Measurements from ENCODE around the gene STOM.
"Not testable (repeated sequence)": the region's sequence is repeated elsewhere in the genome, so short reads cannot be mapped to it uniquely, and the experiment has no call there.

Gene STOM

GRCh38 chr9:121298689-121299466 lies 71.2 kb downstream of the STOM start:
- DNase-seq = no peak

- no peak for DNase-seq
These were observed 72.0 kb downstream of the STOM start for GRCh38 chr9:121298016-121298538.

GRCh38 chr9:121297389-121297788 lies 72.7 kb downstream of the STOM start:
- no peak for DNase-seq

- no peak for DNase-seq
These were observed 73.6 kb downstream of the STOM start for GRCh38 chr9:121296213-121297127.

GRCh38 chr9:121295662-121296191 lies 74.3 kb downstream of the STOM start:
- no peak for DNase-seq

- no peak for DNase-seq
These were observed 75.0 kb downstream of the STOM start for GRCh38 chr9:121294866-121295661.

- DNase-seq = no peak
These were observed 75.8 kb downstream of the STOM start for GRCh38 chr9:121294151-121294743.

GRCh38 chr9:121292801-121293241 lies 77.2 kb downstream of the STOM start:
- DNase-seq = no peak

GRCh38 chr9:121292051-121292450 lies 78.0 kb downstream of the STOM start:
- DNase-seq = no peak

GRCh38 chr9:121291536-121291935 lies 78.5 kb downstream of the STOM start:
- not testable (repeated sequence) for DNase-seq

- no peak for DNase-seq
These were observed 80.2 kb downstream of the STOM start for GRCh38 chr9:121289772-121290370.

GRCh38 chr9:121289026-121289771 lies 80.9 kb downstream of the STOM start:
- DNase-seq = no peak
